ENCODE data around the gene XAB2.
"Not testable (repeated sequence)": the region's sequence is repeated elsewhere in the genome, so short reads cannot be mapped to it uniquely, and the experiment has no call there.

Gene XAB2

DNA sequence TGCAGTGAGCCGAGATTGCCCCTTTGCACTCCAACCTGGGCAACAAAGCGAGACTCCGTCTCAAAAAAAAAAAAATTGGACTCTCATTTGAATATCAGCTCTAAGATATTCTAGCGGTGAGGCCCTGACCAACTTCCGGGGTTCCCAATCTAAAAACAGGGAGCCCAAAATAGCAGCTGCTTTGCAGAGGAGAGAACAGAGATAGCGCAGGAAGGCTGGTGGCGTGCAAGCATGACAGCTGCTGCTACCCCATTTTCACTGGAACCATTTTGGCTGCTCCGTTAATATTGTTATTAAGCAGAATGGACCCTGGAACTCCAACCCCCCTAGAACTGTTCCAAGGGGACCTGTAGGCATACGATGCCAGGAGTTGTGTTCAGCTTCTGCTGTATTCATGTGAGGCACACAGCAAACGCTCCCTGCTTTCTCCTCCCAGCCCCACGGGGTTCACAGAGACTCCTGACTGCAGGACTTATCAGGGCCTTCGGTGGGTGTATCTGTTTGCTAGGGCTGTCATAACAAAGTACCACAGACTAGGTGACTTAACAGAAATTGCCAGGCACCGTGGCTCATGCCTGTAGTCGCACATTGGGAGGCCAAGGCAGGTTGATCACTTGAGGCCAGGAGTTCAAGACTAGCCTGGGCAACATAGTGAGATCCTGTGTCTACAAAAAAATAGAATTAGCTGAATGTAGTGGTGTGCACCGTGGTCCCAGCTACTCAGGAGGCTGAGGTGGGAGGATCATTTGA is 19.1 kb upstream of the XAB2 start:
- no peak for DNase-seq

DNA sequence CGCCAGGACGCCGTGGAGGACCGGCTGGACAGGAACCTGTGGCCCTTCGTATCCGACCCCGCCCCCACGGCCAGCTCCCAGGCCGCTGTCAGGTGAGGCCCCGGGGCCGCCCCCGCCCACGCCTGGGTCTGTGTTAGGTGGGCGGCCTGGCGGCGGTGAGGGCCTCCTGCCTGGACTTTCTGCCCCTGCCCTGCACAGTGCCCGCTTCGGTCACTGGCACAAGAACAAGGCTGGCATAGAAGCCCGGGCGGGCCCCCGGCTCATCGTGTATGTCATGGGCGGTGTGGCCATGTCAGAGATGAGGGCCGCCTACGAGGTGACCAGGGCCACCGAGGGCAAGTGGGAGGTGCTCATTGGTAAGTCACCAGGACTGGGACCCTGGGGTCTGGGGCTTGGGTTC is 17.8 kb upstream of the XAB2 start:
- DNase-seq: no peak

DNA sequence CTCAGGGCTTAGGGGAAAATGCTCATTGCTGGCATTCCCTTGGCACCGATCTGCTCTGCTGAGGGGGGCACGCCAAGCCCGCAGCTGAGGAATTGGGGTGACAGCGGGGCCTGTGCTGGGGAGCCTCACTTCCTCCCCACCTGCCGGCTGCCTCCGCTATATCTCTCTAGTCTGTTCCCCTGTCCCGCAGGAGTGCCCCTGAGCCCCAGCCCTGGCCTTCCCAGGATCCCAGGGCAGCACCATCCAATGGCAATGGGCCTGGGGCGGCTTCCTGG is 17.0 kb upstream of the XAB2 start:
- no peak for DNase-seq

DNA sequence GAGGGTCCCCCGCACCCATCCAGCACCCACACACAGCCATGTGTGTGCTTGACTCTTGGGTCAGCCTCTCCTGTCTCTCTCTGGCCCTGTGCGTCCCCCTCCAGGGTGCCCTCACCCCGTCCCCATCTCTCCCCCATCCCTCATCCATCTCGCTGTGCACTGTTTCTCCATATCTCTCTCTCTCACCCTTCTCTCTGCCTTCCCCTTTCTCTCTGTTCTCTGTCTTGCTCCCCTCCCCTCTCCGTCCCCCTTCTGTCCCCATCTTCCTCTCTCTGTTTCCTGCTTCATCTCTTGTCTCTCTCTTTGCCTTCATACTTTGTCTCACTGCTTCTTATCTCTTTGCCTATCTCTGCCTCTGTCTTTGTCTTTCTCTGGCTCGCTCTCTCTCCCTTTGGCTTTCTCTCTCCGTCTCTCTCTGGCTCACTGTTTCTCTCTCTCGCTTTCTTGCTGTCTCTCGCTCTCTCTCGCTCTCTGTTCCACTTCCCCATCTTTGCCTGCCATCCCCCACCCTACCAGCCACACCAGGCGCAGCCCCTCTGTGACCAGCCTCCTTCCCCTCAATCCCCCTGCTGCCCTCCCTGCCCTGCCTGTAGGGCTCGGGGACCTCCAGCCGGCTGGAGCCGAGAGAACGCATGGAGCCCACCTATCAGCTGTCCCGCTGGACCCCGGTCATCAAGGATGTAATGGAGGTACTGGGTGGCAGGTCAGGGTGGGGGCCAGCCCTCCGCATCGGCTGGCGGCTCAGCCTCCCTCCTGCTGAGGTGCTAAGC is 16.5 kb upstream of the XAB2 start:
- no peak for DNase-seq

DNA sequence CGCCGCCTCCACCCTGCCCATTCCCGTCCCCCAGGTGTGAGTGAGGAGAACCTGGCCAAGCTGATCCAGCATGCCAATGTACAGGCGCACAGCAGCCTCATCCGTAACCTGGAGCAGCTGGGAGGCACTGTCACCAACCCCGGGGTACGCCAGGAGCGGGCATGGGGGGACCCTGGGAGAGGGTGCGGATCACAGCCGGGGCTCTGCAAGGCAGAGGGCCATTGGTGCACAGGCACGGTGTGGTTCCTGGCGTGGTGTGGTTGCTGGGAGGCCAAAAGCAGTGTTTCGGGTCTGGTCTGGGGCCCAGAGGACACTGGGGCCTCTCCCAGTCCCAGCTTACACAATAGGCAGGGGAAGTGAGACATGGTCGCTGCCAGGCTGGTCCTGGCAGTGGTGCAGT is 15.8 kb upstream of the XAB2 start:
- no peak for DNase-seq

DNA sequence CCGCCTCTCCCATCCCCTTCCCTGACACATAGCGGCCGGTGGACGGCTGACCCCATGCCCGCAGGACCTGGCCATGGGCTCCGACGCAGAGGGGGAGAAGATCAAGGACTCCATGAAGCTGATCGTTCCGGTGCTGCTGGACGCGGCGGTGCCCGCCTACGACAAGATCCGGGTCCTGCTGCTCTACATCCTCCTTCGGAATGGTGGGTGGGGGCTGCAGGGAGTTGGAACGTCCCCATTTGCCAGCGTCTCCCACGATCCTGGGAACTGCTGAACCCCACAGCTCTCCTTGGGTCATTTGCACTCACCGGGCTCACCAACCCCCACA is 15.2 kb upstream of the XAB2 start:
- DNase-seq: no peak

DNA sequence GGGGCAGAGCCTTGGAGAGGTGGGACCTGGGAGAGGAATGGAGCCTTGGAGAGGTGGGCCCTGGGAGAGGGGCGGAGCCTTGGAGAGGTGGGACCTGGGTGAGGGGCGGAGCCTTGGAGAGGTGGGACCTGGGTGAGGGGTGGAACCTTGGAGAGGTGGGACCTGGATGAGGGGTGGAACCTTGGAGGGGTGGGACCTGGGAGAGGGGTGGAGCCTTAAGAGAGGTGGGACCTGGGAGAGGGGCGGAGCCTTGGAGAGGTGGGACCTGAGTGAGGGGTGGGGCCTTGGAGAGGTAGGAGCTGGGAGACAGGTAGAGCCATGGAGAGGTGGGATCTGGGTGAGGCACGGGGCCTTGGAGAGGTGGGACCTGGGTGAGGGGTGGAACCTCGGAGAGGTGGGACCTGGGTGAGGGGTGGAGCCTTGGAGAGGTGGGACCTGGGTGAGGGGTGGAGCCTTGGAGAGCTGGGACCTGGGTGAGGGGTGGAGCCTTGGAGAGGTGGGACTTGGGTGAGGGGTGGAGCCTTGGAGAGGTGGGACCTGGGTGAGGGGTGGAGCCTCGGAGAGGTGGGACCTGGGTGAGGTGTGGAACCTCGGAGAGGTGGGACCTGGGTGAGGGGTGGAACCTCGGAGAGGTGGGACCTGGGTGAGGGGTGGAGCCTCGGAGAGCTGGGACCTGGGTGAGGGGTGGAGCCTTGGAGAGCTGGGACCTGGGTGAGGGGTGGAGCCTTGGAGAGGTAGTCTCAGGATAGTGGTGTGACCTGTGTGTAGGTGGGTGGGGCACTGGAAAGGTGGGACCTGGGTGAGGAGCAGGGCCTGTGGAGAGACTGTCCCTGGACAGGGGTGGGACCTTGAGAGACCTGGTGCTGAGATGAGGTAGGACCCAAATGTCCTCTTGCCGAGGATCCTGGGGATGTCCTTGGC is 14.5 kb upstream of the XAB2 start:
- not testable (repeated sequence) for DNase-seq

DNA sequence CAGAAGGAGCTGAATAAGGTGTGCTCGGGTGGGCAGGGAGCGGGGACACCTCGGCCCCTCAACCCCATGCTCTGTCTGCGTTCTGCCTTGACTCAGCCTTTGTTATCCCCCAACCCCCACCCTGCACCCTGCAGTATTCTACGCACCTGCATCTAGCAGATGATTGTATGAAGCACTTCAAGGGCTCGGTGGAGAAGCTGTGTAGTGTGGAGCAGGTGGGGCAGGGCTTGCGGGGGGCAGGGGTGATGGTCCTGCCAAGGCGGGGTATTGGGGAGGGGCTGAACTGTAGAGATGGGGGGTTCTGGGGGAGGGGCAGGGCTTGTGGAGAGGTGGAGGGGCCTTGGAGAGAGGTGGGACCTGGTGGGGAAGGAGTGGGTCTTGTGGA is 13.7 kb upstream of the XAB2 start:
- no peak for DNase-seq

DNA sequence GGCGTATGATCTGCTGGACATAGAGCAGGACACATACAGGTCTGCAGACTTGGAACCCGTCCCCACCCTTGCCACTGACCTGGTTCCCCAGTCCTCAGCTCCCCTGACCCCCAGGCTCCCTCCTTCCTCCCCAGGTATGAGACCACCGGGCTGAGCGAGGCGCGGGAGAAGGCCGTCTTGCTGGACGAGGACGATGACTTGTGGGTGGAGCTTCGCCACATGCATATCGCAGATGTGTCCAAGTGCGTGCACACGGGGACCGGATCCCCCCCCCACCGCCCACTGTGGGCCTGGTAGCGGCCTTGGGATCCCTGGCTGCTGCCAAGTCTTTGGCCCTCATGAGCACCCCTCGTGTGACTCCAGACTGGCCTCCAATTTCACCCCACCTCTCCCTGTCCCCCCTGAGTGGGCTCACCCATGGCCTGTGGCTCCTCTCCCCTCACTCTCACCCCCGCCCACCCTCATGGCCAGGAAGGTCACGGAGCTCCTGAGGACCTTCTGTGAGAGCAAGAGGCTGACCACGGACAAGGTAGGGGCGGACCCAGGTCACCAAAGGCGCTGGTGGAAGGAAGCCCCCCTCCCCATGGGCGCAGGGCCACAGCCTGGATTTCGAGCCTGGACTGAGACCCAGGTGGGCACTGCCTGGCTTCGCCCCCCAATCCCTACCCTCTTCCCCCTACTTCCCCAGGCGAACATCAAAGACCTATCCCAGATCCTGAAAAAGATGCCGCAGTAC is 13.1 kb upstream of the XAB2 start:
- no peak for DNase-seq

DNA sequence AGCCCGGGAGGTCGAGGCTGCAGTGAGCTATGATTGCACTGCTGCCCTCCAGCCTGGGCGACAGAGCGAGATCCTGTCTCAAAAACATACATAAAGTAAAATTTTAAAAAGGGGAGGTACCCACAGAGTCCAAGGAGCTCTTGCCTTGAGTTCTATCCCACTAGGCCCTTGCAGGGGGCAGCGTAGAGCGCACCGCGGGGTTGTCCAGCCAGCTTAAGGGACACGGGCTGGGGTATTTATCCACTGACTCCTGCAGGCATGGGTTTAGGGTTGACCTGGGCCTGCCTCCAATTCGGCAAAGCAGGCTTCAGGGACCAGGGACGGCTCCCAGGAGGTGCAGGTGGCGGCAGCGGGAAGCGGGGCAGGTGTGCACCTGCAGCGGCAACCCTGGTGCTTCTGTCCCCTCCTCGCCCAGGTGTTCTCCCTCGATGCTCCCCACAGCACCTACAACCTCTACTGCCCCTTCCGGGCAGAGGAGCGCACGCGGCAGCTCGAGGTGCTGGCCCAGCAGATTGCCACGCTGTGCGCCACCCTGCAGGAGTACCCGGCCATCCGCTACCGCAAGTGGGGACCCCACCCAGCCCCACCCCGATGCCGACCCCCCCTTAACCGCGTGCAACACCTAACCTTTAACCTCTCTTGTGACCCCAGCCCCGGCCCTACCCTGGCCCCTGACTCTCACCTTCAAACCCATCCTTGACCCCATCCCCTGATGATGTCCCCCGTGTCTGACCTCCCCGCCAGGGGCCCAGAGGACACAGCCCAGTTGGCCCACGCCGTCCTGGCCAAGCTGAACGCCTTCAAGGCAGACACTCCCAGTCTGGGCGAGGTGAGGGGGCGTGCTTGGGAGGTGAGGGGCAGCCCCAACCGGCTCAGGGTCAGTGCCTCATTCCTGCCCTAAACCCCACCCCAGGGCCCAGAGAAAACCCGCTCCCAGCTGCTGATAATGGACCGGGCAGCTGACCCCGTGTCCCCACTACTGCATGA is 12.2 kb upstream of the XAB2 start:
- DNase-seq: no peak

DNA sequence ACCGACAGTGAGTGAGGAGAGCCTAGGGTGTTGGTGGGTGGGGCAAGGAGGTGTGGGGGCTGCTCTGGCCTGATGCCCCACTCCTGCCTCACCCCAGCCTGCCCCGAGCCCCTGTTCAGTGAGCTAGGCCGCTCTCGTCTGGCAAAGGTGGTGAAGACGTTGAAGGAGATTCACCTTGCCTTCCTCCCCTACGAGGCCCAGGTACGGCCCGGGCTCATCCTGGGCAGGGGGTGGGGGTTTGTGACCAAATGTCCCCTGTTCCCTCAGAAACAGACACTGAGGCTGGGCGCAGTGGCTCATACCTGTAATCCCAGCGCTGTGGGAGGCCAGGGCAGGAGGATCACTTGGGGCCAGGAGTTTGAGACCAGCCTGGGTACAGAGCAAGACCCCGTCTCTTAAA is 11.5 kb upstream of the XAB2 start:
- DNase-seq: no peak

DNA sequence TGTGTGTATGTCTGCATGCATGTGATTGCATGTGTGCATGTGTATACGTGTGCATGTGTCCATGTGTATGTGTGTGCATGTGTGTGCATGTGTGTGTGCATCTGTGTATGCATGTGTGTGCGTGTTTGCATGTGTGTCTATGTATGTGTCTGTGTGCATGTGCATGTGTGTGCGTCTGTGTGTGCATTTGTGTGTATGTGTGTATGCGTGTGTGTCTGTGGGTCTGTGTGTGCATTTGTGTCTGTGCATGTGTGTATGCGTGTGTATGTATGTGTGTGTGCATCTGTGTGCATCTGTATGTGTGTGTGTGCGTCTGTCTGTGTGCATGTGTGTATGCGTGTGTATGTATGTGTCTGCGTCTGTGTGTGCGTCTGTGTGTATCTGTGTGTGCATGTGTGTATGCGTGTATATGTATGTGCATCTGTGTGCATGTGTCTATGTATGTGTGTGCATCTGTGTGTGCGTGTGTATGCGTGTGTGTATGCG is 10.6 kb upstream of the XAB2 start:
- no peak for DNase-seq

DNA sequence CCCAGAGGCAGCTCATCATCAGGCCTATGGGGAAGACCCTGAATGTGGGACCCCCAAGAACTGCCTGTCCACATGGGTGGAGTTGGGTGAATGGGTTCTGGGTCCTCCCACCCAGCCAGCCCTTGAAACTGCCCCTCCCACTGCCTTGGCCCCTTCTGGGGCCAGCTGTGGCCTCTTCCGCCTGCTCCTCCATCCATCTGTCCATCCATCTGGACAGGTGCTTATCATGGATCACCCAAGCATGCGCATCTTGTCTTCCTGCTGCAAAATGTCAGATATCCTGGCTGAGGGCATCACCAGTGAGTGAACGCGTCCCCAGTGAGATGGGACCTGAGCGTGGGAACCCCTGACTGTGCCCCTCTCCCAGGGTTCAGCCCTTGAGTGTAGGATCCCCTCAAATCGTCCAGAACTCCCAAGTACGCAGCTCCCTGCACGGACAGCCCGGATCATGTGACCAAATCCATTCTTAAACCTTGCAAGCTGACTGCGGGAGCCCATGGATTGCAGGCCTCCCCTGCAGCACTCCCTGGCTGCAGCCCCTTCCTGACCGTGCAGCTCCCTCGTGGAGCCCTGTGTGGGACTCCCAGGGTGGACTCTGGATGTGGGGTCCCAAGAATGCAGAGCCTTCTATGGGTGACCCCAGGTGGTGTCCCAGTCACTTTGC is 9.6 kb upstream of the XAB2 start:
- DNase-seq: no peak

DNA sequence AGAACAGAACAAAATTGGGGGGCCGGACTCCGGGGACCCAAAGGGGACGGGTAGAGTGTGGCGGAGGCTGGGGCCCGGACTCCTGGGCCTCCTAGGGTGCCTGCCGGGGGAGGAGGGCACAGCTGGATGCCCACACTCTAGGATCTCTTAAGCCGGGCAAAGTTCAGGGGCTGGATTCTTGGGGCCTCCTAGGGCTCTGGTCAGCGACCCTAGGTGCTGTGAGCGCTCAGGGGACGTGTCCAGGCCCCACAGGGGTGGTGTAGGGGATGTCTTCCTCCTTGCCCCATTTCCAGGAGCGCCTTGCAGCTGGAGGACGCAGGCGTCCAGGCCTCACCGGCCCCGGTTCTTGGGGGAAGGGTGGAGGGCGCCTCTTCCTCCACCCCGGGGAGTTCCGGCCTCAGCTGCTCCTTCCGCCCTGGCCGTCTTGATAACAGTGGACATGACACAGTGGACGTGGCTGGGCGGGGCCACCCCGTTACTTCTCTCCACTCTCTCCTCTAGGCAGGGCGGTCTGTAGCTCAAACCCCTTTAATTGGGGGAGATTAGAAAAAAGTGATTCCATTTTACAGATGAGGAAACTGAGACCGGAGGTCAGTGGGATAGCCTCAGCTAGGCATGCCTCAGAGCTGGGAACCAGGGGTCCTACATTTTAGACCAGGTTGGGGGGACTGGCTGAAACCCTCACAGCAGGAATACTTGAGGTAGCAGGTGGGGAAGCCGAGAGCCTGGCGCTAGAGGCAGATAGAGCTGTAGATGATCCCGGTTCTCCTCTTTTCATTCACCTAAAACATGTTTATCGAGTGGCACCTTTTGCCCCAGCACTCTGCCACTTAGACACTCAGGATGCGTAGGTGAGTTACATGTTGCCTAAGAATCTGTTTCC is 8.3 kb upstream of the XAB2 start:
- DNase-seq: no peak

DNA sequence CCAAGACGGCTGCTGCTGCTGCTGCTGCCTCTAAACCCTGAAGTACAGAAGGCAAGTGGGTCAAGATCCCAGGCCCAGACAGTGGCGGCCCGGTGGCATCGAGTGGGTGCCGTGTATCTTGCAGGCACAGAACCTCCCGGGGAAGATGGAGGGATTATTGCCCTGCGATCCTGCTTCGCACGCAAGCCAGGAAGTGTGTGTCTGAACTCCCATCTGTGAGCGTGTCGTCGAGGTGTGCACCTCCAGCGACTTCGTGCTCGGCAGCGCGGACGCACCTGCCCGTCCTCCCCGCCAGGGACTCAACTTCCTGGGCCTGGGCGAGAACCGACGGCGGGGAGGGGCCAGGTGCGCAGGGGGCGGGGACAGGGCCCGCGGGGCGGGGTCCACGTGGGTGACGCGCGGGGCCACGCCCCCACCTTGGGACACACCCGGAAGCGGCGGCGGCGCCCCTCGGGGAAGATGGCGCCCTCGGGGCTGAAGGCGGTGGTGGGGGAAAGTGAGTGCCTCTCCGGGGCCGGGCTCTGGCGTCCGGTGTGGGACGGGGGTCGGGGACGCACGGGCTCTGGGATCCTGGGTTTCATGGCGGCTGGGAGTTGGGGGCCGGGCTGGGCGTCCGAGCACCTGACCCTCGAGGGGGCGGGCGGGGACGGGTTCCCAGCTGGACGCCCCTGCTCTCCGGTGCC is 7.5 kb upstream of the XAB2 start, which contains the start of gene STXBP2:
Gene STXBP2, plus strand, starts transcription at position 420 of the 683 bp plus-strand sequence. Its CDS starts 40 bp downstream, at position 460.
- DNase-seq: no peak

DNA sequence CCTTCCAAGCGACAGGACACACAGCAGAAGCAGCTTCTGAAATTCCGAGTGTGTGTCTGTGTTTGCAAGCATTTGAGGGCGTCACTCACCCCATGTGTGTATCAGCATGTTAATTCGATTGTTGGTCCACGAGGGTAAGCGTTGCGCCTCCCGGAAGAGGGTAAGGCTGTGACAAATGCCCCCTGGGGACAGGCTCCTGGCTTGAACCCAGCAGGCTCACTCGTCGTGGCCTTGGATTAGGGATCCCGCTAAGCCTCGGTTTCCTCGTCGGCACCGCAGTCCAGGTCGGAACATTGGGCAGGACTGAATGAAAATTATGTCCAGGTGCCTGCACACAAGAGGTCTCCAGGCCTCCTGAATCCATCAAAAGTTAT is 7.0 kb upstream of the XAB2 start:
- DNase-seq: no peak

DNA sequence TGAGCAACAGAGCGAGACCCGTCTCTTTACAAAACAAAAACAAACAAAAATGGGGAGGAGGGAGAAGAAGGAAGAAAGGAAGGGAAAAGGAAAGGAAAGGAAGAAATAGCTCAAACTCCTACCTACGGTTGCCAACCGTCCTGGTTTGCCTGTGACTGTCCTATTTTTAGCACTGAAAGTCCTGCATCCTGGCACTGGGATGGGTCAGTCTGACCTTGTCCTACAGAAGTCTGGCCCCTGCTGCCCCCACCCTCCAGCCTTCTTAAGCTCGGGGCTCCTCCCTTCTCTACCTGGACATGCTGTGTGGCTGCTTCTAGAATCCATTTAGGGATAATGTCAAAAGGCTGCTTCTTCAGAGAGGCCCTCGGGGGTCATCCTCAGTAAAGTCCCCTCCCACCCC is 6.3 kb upstream of the XAB2 start:
- no peak for DNase-seq

DNA sequence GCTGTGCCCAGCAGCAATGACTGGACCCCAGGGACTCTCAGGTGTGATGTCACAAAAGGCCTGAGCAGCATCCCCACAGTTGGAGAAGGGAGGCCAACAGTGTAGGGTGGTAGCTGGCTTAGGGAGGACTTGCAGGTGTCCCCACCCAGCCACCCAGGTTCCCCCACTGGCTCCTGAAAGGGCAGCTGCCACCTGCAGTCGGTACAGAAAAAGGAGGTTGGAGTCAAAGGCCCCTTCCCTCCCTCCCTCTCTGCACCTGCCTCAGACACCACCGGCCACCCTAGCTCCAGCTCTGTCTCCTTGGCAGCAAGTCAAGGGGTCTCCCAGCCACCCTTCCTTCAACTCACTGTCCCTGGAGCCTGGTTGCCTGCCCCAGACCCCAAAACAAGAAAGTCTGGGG is 4.4 kb upstream of the XAB2 start, which contains the start of gene PCP2:
Gene PCP2, minus strand, starts transcription at position 22 of the 400 bp plus-strand sequence. CDS start 262 bp downstream, outside the sequence.
- DNase-seq: no peak

Measured in NCI-H446 treated with DMSO at 0.1 percent for 48 hours (cell line).